HG03354 (cell line): ENCODE measurements around the gene MMGT1.

Experiments
- ATAC-seq: cut with Tn5 transposase; IDR thresholded peaks from one replicate; pipeline ENCODE4 v1.9.1; 2021; ENCODE audit warnings: mild to moderate bottlenecking; ENCODE audit not compliant: unreplicated experiment, poor library complexity, severe bottlenecking

The MMGT1 gene

DNA sequence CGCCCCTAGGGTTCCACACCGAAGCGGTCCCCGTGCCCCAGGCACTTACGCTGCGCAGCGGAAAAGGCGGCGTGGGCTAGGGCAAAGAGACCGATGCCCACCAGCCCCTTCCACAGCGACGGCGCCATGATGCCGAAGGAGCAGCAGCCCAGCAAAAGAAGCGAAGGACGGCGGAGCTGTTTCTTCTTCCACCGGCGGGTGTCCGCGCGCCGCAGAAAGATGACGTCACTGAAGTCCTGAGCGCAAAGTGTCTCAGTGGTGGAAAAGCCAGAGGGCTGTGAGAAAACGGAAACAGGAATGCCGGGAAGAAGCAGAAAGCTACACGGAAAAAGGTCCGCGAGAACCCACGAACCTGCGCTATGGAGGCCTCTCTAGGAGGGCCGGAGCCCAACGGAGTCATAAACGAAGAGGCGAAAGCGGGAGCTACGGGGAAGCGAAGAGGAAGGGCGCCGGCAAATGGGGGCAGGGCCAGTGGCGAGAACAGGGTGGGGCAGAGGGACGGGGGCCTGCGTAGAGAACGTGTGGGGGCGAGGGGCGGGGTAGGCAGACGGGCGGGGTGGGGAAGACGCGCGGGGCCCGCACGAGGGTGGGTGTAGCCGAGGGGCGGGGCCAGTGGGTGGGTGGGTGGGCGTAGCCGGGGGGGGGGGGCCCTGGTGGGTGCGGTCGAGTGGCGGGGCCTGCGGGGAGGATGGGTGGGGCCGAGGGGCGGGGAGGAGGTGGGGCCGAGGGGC, at the start of gene MMGT1:
MMGT1 (minus strand) TSS at position 441 of the 731 bp plus-strand sequence; CDS start at position 128, 313 bp downstream.
- peak; percentile 87 for ATAC-seq

DNA sequence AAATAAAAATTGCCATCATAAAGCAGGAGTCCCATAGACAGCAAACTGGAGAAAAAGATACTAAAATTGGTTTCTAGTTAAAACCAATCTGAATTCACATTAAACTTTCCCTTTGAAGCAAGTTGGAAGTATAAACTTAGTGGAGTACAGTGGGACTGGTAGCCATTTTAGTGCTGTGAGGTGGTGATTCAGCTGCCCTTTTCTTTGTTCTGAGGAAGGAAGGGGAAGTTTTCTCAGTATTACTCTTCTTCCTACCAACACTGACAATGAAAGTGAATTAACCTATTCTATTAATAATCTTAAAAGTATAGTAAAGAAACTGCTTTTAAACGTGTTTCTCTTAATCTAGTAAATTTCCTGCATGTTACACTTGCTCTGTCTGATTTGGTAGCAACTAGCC, 48.1 kb upstream of the MMGT1 start:
- peak; percentile 58 for ATAC-seq

DNA sequence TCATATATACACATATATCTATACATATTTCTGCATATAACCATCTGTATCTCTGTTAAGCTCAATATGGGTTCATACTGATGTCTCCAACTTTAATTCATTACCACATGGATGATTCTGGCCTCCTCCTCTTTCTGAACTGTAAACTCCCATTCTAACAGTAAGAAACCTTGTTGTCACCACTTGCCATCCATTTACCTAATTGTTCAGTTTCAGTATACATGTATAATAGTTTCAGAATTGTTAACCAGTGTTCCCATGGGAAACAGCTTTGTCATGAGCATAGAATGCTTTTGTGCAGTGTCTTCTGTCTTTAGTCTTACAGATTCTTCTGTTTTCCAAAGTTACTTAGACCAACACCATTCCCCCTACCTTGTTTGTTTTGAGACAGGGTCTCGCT, 47.4 kb upstream of the MMGT1 start:
- ATAC-seq, result peak; percentile 84

DNA sequence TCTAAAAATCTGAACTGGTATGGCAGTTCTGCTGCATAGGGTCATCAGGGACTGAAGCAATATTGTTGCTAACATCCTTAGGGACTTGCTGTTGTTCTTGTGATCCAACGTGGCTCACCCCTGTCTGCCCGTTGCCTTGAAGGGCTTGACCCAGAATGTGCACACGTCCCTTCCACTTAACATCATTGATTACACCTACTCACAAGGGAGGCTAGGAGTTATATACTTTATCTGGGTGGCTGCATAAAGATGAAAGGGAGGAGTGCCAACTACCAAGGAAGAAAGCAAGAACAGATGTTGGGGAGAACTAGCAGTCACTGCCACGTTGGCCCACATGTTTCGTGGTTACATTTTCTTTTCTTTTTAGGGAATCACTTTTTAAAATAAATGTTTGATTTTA, 45.4 kb upstream of the MMGT1 start:
- no peak for ATAC-seq

DNA sequence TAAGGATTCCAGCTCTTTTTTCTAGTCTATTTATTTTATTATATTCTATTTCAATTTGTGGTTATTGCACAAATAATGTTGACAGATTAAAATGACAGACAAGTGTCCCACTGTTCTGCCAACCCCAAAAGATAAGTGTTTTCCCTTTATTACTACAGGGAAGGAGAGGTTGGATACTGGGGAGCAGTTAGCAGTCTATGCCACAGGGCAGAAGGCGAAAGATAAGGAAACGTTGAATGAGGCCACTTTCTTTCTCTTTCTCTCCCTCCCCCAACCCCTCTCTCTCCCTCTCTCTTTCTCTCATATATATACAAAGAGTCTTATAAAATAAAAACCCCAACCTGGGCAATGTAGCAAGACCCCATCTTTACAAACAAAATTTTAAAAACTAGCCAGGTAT, 43.1 kb upstream of the MMGT1 start:
- ATAC-seq, result no peak

DNA sequence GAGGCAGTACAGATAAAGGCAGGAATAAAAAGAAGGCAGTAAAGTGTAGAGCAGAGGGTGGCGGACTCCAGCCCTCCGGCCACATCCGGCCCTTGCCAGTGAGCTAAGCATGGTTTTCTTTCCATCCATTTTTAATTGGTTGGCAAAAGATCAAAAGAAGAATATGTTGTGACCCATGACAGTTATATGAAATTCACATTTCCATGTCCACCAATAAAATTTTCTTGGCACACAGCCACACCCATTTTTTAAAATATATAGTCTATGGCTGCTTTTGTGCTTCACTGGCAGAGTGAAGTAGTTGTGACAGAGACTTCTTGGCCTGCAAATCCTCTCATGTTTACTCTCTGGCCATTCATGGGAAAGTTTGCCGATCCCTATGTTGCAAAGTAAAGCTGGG, 41.2 kb upstream of the MMGT1 start:
- no peak for ATAC-seq

DNA sequence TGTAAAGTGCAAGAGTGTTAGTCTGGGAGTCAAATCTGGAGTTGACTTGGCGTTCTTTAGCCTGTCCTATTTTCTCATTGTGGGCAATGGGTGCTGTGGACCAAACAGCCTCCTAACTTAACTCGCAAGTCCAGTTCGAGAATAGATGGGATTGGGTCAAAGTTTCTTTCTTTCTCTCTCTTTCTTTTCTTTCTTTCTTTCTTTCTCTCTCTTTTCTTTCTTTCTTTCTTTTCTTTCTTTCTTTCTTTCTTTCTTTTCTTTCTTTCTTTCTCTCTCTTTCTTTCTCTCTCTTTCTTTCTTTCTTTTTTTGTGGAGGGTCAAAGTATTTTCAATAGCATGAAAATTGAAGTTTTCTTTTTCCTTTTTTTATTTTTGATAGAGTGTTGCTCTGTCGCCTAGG, 14.5 kb upstream of the MMGT1 start:
- no peak for ATAC-seq

DNA sequence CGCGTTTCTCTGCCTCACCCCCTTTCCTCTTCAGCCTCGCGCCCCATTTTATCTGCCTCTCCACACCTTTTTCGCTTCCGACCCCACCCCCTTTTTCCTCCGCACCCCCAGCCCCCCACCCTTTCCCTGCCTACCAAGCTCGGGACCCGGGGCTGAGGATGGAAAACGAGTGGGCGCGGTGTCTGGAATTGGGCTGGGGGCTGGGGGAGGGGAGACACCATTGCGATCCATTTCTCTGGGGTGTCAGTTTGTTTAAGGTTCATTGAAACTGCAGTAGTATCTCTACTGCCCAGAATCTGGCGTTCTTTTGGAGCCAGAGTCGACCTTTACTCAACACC, 12.2 kb upstream of the MMGT1 start:
- no peak for ATAC-seq

DNA sequence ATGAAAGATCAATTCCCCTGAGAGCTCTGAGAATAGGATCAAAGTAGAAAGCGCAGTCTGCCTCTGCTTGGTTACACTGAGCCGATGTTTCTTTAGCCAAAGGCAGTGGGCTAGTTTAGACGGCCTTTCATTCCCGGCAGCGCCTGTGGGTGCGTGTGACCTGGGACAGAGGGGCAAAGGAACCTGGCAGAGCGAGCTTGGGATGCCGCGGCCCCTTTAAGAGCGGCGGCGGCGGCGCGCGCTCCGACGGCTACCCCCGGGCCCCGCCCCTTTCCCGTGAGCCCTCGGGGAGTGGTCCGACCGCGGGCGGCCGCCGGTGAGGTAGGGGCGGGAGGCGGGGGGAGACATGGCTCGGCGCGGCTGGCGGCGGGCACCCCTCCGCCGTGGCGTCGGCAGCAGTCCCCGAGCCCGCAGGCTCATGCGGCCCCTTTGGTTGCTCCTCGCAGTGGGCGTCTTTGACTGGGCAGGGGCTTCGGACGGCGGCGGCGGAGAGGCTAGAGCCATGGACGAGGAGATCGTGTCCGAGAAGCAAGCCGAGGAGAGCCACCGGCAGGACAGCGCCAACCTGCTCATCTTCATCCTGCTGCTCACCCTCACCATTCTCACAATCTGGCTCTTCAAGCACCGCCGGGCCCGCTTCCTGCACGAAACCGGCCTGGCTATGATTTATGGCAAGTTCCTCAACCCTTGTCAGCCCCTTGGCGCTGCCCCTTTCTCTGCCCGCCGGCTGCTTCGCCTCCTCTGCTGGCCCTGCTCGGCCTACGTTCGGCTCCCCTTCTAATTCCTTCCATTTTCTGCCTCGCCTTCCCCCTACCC, 11.6 kb upstream of the MMGT1 start, which contains the start of gene SLC9A6:
SLC9A6 (plus strand) TSS at position 279 of the 816 bp plus-strand sequence; CDS start at position 503, 224 bp downstream.
- peak; percentile 89 for ATAC-seq

DNA sequence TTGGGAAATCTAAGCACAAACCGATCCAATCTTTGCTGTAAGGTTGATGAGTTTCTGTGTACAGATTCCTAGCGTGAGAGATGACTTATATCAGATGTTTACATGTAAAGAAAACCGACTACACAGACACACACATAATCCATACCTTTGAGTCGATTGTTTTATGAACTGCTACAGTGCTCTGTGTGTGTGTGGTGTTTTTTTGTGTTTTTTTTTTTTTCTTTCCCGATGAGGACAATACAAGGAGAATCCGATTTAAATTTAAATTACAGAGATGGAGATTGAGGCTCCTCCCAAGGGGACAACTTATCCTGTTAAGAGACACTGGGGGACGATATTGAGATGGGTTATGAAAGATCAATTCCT, 11.0 kb upstream of the MMGT1 start:
- no peak for ATAC-seq

DNA sequence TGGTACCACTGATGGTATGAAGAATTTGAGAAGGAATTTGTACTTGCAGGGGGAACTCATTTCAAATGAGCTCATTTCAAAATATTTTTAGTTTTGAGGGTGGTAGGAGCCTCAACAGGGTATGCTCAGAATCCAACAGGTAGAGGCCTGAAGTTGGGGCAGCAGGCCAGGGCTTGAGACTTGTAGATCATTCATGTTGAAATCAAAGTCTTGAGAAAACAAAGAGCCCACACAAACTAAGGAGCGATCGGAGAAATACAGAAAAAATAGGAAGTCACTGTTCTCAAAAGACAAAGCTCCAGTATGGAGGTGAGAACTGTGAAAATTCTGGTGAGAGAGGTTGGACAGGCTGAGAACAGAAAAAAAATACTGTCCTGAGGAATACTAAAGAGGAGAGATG, 10.5 kb upstream of the MMGT1 start:
- ATAC-seq, result no peak

DNA sequence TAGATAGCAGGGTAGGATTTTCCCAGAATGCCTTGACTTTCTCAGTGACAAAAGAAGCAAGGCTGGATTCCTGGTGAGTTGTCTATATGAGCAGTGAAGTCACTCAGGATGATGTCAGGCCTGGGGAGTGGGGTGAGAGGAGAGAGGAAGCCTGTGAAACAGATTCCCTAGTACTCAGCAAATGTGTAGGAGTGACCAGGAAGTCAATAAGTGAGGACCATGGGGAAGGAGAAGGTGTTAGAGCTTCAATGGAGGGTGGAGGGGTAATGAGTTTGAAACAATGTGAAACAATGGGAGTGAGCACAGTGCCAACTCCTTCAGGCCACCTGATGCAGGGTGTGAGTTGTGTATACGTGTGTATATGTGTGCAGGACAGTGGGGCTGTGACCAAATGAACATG, 9.1 kb upstream of the MMGT1 start:
- no peak for ATAC-seq

DNA sequence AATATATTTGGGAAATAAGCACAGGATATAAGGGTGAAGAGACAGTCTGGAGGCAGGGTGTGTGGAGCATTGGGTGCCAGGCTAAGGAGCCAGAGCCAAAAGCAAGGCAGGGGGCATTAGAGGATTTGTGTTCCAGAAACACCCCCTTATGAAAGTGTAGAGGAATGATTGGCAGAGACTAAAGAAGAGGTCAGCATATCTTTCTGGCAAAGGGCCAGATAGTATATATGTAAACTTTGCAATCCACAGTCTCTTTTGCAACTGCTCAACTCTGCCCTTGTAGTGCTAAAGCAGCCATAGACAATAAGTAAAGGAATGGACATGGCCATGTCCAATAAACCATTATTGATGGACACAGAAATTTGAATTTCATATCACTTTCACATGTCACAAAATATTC, 7.9 kb upstream of the MMGT1 start:
- ATAC-seq, result no peak

DNA sequence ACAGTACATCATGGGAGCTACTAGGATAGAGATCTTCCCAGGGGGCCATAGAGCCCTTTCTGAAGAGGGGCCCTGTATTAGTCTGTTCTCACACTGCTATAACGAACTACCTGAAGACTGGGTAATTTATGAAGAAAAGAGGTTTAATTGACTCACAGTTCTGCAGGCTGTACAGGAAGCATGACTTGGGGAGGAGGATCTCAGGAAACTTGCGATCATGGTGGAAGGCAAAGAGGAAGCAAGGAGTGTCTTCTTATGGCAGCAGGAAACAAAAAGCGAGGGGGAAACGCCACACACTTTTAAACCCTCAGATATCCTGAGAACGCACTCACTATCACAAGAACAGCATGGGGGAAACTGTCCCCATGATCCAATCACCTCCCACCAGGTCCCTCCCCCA, 7.2 kb upstream of the MMGT1 start:
- ATAC-seq, result no peak

DNA sequence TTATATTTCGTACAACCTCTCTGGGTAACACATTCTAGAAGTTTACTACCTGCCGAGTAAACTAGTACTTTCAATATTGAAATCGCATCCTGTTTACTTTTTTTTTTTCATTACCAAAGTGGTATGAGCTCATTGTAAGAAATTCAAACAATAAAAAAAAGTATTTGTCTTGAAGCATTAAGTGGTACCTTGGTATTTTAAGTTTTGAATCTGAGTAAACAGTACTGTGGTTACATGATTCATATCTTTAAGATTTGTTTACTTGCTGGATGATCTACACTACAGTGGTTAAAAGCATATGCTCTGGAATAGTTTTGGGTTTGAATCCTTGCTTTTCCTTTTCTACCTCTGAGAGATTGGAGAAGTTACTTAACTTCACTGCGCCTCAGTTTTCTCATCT, 3.8 kb upstream of the MMGT1 start:
- no peak for ATAC-seq

DNA sequence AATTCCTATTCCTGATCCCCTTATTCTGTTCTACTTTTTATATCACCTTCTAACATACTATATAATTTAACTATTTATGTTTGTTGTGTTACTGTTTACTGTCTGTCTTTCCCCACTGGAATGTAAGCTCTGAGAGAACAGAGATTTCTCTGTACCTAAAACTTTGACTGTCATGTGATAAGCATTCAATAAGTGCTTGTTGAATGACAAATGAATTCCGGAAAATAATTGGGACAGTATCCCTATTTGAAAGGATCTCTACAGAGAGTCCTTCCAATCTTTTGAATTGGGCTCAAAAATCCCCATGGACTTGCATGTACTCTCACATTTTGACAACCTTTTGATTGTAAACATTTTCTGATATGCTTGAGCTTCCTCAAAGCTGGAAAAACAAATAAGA, 1.6 kb upstream of the MMGT1 start:
- no peak for ATAC-seq

DNA sequence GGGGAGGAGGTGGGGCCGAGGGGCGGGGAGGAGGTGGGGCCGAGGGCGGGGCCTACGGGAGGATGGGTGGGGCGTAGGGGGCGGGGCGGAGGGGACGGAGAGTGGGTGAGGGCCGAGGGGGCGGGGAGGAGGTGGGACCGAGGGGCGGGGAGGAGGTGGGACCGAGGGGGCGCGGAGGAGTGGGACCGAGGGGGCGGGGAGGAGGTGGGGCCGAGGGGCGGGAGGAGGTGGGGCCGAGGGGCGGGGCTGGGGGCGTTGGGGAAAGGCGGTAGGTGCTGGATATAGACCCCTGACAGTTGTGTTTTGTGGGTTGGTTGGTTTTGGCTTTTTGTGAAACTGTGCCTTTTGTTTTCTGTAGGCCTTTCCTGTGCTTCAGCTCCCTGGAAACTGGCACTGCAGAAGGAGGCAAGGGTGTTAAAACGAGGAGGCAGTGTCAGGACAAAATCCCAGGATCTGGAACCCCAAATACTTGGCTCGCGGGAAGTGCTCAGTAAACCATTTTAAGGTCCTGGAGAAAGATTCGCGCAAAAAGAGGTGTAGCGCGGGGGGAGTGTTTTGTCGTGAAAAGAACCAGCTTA, 580 bp upstream of the MMGT1 start:
- no peak for ATAC-seq

DNA sequence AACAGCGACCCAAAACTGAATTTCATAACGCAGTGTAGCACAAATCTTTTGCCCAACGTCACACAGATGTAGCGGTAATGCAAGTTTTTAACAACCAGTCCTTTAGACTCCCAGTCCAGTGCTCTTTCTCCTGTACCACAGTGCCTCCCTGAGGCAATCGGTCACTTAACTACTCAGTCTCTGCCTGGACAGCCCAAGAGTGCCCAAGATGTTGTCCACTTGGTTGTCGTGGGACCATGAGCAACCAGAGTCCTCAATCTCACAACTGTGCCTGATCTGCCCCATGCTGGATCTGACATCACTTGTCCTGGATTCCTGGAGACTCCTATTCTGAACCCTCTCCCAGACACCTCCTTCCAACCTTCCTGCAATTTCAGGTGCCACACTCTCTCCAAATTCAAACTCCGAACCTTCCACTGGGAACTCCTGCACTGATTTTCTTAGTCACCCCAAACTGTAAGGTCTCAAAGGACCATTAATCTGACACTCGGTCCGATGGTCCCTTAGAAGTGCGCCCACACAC, 702 bp downstream of the MMGT1 start:
- ATAC-seq, result peak; percentile 53

DNA sequence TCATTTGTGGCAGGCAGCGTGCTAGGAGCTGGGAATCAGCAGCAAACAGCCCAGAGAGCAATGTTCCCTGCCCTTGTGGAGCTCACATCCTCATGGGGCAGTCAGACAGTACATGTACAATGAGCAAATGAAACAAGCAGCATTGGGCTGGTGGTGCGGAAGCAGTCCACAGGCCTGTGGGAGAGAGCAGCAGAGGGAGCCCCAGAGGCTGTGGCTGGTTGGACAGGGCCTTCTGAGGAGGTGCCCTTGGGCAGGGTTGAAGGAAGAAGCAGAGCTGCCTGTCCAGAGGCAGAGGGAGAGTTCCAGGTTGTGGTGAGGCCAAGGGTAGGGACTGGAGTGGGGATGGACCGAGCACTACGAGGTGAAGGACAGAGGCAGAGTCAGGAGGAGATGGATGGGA, 22.5 kb downstream of the MMGT1 start:
- ATAC-seq, result no peak

DNA sequence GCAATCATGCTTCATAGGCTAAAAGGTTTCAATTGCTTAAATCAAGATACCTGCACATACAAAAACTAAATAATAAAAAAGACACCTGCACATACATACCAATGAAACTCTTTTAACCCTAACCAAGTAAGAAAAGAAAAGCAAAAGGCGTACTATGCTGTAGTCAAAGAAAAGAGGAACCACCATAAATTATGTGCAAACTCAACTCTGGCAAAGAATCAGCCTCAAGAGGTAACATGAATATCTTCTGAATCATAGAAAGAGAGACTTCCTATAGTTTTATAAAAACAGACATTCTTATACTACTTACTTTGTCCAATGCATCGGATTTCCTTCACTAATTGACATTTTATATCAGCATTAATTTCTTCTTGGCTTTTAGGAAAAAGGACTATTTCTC, 29.3 kb downstream of the MMGT1 start:
- no peak for ATAC-seq
